GM19025 (cell line): ENCODE measurements around the gene ZNF181.
A peak's percentile ranks its signal among the peaks of the same experiment; 100 is the strongest.

Experiments
- ATAC-seq: cut with Tn5 transposase; IDR thresholded peaks from one replicate; pipeline ENCODE4 v1.9.1; 2021; ENCODE audit warnings: mild to moderate bottlenecking, low read depth, moderate library complexity; ENCODE audit not compliant: unreplicated experiment

The ZNF181 gene

GRCh38 chr19:34744896-34745690 is 11.1 kb downstream of the ZNF181 start:
- ATAC-seq: no peak

GRCh38 chr19:34757441-34757840 is 23.4 kb downstream of the ZNF181 start:
- no peak for ATAC-seq

- no peak for ATAC-seq
These were observed 25.3 kb downstream of the ZNF181 start for GRCh38 chr19:34759218-34759917.

GRCh38 chr19:34766386-34766785 is 32.3 kb downstream of the ZNF181 start:
- ATAC-seq: no peak

GRCh38 chr19:34767951-34768350 is 33.9 kb downstream of the ZNF181 start:
- no peak for ATAC-seq

- peak; percentile 92 for ATAC-seq
These were observed 38.9 kb downstream of the ZNF181 start, which contains the start of gene ZNF599 for GRCh38 chr19:34772697-34773554. Gene ZNF599, minus strand, starts transcription at chr19:34773215. Its CDS starts 374 bp downstream, at chr19:34772841.

- ATAC-seq: no peak
These were observed 39.5 kb downstream of the ZNF181 start for GRCh38 chr19:34773555-34773864.

GRCh38 chr19:34774857-34775256 is 40.8 kb downstream of the ZNF181 start:
- no peak for ATAC-seq

GRCh38 chr19:34778342-34778741 is 44.3 kb downstream of the ZNF181 start:
- ATAC-seq: no peak

GRCh38 chr19:34779652-34780051 is 45.6 kb downstream of the ZNF181 start:
- ATAC-seq: no peak

- no peak for ATAC-seq
These were observed 52.2 kb downstream of the ZNF181 start for GRCh38 chr19:34786236-34786635.

- no peak for ATAC-seq
These were observed 53.2 kb downstream of the ZNF181 start for GRCh38 chr19:34787059-34787824.

- ATAC-seq: no peak
These were observed 54.0 kb downstream of the ZNF181 start for GRCh38 chr19:34788074-34788473.

- ATAC-seq: no peak
These were observed 59.5 kb downstream of the ZNF181 start for GRCh38 chr19:34793565-34793964.

GRCh38 chr19:34794066-34794960 is 60.3 kb downstream of the ZNF181 start:
- no peak for ATAC-seq
